OCI-M2 (cell line): ENCODE measurements around the gene KLHL29.

Experiments used
- DNase-seq: peaks from one replicate; lab custom pipeline; 2025; ENCODE audit not compliant: unreplicated experiment; lab: John Stamatoyannopoulos, UW

KLHL29 gene

GRCh38 chr2:23640711-23641110 lies 255.7 kb downstream of the KLHL29 start:
- DNase-seq: no peak

DNA sequence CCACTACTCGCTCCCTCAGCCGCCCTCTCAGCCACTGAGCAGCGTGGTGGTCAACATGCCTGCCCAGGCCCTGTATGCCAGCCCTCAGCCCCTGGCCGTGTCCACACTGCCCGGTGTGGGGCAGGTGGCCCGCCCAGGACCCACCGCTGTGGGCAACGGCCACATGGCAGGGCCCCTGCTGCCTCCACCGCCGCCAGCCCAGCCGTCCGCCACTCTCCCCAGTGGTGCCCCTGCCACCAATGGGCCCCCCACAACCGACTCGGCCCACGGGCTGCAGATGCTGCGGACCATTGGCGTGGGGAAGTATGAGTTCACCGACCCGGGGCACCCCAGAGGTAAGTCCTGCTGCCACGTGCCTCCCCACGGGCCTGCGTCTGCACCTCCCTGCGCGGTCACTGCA lies 257.5 kb downstream of the KLHL29 start:
- DNase-seq: no peak

- DNase-seq: no peak
Observed at GRCh38 chr2:23645230-23645808, 260.3 kb downstream of the KLHL29 start.

DNA sequence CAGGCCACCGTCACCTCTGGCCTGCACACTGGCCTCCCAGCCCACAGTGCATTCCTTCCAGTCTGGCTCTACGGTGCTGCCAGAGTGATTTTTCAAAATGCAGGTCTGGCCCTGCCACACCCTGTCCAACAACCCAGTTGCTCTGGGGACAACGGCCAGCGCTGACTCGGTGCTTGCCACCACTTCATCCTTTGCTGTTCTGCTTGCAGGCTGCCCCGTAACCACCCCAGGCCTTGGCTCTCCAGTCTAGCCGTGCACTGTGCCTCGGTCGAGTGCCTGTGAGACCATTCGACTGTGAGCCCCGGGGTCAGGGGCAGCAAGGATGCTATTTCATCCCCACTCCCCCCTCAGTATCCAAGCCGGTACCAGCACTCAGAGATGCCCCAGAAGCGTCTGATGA lies 262.6 kb downstream of the KLHL29 start:
- no peak for DNase-seq

GRCh38 chr2:23649303-23649702 lies 264.3 kb downstream of the KLHL29 start:
- DNase-seq: no peak

GRCh38 chr2:23649819-23650218 lies 264.8 kb downstream of the KLHL29 start:
- DNase-seq: no peak

DNA sequence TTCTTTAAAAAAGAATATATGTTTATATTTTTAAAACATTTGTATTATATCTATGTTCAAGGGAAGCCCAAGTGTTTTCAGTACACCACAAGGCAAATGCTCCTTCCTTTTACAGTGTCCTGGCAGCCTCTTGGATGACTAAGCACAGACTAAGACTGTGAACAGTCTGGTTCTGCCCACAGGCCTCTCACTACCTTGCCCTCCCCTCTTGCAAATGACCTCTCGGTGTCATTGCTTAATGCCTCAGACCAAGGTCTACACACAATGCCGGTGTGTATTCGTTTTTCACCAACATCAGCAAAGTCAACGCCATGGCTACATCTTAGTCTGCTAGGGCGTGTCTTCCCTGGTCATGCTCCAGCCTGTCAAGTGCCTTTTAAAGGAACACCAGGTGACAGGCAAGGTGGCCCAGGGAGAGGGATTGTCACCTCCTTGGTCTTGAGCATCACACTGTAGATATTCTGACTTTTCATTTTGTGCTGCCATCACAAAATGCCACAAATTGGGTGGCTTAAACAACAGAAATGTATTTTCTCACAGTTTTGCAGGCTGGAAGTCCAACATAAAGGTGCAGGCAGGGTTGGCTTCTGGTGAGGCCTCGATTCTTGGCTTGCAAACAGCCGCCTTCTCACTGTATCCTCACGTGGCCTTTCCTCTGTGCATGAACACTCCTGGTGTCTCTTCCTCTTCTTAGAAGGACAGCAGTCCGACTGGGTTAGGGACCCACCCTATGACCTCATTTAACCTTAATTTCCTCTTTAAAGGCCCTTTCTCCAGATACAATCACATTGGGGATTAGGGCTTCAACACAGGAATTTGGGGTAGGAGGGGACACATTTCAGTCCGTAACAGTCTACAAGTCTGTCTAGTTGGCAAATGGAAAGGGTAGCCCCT lies 266.5 kb downstream of the KLHL29 start:
- no peak for DNase-seq

DNA sequence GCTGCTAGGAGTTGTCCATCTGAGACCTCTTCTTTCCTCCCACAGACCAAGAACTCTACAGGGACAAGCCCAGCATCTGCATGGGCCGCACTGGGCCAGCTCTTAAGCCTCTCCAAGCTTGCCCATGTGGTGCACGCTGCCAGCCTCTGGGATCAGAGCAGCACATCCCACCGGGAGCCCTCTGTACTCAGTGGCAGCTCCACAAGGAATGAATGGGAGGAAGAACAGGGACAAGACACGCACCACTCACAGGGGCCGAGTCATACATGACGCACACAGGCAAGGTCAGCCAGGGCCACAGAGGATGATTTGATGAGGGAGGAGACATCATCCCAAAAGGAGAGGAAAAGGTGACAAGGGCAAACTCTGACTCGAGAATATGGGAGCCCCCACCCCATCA lies 268.3 kb downstream of the KLHL29 start:
- no peak for DNase-seq

DNA sequence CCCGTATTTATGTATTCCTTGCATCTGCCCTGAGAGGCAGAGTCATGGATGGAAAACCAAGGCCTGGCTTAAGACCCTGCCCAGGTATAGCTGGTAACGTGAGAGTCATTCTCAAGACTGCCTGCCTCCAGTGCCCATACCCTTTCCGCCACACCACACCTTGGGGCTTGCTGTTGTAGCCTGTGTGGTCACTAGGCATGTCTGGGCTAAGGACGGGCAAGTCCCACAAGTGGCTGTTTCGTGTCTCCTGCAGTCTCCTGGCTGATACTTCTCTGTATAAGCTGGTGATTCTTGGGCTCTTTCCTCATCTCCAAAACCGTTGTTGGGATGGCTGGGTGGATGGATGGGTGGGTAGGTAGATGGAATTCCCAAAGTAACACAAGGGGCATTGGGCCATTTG lies 269.8 kb downstream of the KLHL29 start:
- DNase-seq: no peak

- DNase-seq: no peak
Observed at GRCh38 chr2:23655934-23656596, 271.1 kb downstream of the KLHL29 start.

DNA sequence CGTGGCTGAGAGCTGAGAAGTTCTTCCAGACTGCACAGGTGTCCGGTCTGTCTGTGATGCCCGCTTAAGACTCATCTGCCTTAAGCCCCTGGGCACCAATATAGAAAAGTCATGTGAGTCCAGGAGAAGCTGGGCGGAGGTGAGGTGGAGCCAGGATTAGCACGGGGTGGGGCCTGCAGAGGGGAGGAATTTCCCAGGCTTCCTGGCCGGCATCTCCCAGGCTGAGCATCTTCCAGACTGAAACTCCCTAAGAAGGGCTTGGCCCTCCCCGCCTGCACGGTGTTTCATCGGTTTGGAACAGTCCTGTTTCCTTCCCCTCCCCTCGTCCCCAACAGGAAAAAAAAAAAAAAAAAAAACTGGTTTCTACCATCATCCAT lies 271.6 kb downstream of the KLHL29 start:
- DNase-seq: no peak

GRCh38 chr2:23657371-23657770 lies 272.4 kb downstream of the KLHL29 start:
- DNase-seq: no peak

- DNase-seq: no peak
Observed at GRCh38 chr2:23657934-23658333, 273.0 kb downstream of the KLHL29 start.

- DNase-seq: no peak
Observed at GRCh38 chr2:23658466-23658942, 273.5 kb downstream of the KLHL29 start.

DNA sequence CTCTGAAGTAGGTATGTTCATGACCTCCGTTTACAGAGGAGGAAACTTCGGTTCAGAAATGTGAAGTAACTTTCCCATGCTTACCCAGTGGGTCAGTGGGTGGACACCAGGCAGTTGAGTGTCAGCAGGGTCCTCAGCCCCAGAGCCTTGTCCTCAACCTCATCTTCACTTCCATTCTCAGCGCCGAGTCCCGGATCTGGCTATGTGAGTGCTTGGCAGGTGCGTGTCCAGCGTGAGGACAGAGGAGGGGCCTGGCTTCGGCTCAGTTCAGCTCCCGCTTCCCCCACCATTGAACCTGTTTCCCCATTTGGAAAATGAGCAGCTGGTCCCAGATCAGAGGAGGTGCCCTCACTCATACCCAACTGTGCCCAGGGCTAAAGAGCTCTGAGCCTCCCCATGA lies 274.3 kb downstream of the KLHL29 start:
- DNase-seq: no peak

DNA sequence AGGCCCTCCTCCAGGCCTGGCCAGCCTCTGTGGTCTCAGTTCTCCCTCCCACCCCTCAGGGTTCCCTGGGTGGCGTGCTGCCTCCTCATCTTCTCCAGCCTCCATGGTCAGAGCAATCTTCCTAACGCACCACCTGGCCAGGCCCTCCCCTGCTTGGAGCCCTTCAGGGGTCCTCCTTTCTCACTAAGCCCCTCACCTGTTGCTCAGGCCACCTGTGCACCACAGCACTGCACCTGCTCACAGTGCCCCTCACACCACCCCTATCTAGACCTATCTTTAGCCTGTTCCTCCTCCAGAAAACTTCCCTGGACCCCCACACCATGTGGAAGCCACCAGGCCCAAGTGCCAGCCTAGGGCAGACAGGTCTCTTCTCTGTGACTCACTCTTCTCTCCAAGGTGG lies 274.8 kb downstream of the KLHL29 start:
- no peak for DNase-seq

- DNase-seq: no peak
Observed at GRCh38 chr2:23660237-23660636, 275.3 kb downstream of the KLHL29 start.

GRCh38 chr2:23661276-23662050 lies 276.5 kb downstream of the KLHL29 start:
- no peak for DNase-seq

GRCh38 chr2:23662466-23662865 lies 277.5 kb downstream of the KLHL29 start:
- DNase-seq: no peak

DNA sequence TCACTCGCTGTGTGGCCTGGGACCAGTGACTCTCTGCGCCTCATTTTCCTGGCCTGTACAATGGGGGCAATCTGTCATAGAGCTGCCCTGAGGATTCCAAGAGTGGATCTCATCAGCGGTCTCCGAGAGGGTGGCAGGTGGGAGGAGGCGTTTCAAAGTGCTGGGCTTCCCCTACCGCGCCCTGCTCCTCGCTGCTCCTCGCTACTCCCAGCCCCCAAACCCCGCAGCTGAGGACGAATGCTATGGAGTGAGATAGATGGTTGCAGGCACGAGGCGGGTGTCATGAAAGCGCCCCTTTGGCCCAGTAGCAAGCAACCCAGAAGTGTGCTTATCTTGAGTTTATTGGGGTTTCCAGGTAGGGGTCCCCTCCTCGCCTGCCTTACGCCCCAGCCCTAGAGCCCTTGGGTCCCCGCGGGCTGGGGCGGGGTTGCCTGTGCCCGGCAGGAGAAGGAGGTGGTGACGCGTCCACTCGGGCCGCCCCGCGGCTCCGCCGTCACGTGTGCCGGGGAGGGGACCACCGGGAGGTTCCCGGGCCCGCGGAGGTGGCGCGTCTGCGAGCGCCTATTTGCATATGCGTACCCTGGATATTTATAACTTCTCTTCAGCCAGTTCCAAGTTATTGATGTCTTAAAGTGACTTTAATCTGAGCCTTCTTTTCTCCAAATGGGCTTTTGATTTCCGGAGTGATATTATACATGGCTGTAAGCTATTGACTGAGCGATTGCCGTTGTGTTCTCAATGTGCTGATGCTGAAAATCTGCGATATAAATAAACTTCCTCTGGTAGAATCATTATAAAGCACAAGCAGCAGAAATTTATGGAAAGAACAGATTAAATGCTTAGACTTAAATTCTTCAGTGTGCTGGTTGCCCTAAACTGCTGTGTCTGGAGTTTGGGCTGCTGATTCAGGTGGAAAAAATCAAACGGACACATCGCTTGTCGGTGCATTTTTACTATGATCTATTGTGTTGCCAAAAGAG lies 278.3 kb downstream of the KLHL29 start:
- no peak for DNase-seq
